ENCODE measurements around the gene ZNF503.
"Not testable (repeated sequence)": the region's sequence is repeated elsewhere in the genome, so short reads cannot be mapped to it uniquely, and the experiment has no call there.

ZNF503 gene

DNA sequence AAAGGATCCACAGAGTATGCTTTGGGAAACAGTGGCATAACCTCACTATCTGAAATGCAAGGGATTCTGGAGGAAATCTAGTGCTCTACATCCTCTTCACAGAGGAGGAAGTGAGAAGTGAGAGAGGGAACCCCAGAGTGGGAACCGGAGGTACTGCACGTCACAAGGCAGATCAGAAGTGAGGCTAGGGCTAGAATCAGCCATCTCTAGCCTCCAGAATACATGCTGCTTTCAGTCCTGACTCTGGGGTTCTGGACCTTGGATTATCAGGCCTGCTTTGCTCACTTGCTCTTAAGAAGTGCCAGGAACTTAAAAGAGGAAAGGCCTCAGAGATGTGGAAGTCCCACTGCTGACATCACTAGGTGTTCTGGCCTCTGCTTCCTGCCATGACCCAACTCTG is 25.7 kb downstream of the ZNF503 start:
- H3K27ac ChIP-seq, result no peak overlapping the region
- TF ChIP-seq, protein P1, sequence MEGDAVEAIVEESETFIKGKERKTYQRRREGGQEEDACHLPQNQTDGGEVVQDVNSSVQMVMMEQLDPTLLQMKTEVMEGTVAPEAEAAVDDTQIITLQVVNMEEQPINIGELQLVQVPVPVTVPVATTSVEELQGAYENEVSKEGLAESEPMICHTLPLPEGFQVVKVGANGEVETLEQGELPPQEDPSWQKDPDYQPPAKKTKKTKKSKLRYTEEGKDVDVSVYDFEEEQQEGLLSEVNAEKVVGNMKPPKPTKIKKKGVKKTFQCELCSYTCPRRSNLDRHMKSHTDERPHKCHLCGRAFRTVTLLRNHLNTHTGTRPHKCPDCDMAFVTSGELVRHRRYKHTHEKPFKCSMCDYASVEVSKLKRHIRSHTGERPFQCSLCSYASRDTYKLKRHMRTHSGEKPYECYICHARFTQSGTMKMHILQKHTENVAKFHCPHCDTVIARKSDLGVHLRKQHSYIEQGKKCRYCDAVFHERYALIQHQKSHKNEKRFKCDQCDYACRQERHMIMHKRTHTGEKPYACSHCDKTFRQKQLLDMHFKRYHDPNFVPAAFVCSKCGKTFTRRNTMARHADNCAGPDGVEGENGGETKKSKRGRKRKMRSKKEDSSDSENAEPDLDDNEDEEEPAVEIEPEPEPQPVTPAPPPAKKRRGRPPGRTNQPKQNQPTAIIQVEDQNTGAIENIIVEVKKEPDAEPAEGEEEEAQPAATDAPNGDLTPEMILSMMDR (IDR thresholded peaks at IDR 0.05), result no peak

DNA sequence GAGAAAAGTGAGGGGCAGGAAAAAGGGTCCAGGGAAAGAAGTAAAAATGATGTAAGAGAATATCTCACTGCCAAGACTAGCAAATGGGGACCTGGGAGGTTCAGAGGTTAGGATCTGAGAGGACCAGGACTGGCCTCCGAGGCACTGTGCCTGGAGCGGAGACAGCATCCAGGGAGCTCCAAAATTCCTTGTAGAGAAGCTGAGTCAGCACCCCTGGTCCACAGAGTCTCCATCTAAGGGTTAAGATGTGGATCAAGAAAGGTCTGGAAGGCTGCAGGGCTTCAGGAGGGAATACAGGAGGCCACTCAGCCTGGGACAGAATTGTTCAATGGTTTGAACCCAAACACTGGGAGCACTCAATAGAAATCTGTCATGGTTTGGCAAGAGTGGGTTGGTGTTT is 30.6 kb downstream of the ZNF503 start:
- H3K27ac ChIP-seq, result no peak overlapping the region

DNA sequence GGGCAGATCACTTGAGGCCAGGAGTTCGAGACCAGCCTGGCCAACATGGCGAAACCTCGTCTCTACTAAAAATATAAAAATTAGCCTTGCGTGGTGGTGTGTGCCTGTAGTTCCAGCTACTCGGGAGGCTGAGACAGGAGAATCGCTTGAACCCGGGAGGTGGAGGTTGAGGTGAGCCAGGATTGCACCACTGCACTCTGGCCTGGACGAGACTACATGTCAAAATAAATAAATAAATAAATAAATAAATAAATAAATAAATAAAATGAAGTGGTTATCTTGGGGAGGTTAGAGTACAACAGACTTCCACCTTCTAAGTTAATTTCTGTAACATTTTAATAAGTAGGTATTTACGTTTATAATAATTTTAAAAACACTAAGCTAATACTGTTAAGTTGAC is 31.7 kb downstream of the ZNF503 start:
- H3K27ac ChIP-seq, result not testable (repeated sequence)

More for the DNA sequence above, 30.6 kb downstream of the ZNF503 start:
- no peak for TF ChIP-seq ZFX (IDR thresholded peaks at IDR 0.05; ENCODE audit: borderline replicate concordance)
- TF ChIP-seq, protein P1 (IDR thresholded peaks at IDR 0.05), result no peak

DNA sequence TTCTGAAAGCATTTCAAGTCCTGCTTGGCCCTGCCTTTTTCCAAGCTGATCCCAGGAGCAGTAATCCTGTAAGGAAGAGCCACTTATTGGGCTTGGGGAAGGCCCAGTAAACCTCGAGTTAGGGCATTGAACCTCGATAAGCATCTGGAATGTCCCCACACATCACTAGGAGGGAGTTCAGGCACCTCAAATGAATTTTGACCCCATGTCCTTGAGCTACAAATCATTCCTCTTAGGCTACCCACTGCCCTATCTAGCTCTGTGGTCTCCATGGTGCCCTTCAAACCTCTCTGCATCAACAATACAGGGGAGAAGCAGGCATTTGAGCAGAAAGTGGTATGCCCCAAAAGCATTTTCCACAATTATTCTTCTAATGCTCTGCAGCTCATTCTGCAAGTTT is 33.7 kb downstream of the ZNF503 start:
- TF ChIP-seq, protein P1 (IDR thresholded peaks at IDR 0.05), result no peak
- no peak for TF ChIP-seq ZFX (IDR thresholded peaks at IDR 0.05; ENCODE audit: borderline replicate concordance)
- no peak overlapping the region for H3K27ac ChIP-seq

DNA sequence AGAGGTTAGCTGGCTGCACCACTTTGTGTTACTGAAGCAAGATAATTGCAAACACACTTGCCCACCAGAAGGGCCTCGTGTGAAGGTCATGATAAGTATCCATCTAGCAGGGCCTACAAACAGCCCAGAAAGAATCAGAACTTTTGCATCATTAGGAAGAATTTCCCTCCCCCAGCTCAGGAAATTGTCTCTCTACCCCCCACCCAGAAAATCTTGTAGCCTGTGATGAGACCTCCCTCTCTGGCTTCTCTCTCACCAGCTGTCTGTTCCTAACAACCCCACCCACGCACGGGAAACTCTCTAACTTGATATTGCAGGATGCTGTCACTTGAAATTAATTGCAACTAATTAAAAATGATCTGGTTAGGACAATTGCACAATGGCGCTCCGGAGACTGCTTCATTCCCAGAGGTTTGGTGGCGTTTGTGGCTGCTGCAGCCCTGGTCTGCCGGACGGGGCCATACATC is 34.5 kb downstream of the ZNF503 start:
- H3K27ac ChIP-seq, result no peak overlapping the region
- TF ChIP-seq, protein P1 (IDR thresholded peaks at IDR 0.05), result no peak
- no peak for TF ChIP-seq ZFX (IDR thresholded peaks at IDR 0.05; ENCODE audit: borderline replicate concordance)

DNA sequence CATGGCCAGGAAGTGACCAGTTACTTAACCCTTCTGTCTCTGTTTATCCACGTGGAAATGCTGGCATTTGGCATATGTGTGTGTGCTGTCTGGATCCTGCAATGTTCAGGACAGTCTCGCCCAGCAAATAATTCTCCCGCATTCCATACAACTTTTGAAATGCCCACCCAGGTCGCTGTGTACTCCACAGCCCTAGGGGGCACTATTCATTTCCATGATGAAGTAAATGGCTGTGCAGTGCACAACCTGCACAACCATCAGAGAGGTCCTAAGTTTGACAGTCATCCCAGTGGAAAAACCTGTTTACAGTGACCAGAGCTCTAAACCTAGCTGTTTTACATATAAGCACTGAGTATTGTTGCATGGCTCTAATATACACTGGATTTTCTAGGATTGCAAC is 38.1 kb downstream of the ZNF503 start:
- H3K27ac ChIP-seq, result no peak overlapping the region
- no peak for TF ChIP-seq ZFX (IDR thresholded peaks at IDR 0.05; ENCODE audit: borderline replicate concordance)
- TF ChIP-seq, protein P1 (IDR thresholded peaks at IDR 0.05), result no peak

DNA sequence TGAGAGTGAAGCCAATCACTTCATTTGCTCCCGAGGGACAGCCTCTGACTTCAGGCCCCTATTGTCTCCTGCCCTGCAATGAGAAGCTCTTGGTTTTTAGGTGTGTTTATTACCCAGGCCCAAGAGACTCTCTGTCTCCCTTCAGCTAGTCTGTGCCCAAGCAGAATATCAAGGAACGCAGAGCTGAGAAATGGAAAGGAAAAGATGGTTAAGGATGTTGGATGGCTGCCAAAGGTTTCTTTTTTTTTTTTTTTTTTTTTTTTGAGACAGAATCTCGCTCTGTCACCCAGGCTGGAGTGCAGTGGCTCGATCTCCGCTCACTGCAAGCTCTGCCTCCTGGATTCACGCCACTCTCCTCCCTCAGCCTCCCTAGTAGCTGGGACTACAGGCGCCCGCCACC is 41.7 kb downstream of the ZNF503 start:
- H3K27ac ChIP-seq, result not testable (repeated sequence)

DNA sequence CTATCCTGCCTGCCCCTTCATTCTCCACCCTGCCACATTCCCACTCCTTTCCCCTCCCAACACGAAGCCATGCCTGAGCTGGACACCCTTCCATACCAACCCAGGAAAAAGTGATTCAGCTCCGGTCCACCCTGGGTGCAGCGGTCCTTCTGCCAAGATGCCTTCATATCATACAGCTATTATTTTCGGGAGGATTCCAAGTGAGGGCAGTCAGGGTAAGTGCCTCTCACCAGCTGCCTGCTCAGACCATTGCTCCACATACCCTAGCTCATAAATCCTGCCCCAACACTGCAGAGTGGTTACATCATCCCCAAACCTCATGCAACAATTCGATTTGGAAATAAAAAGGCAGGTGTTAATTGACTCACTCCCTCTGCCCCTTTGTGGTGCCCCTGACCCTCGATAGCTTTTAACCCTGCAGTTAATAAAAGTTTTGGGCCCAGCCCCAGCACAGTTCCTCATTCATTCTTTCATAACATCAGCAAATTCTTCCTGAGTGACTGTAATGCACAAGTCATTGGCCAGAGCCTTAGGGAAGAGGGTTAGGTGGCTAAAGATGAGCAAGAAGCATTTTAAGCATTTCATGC is 42.6 kb downstream of the ZNF503 start:
- no peak for TF ChIP-seq ZFX (IDR thresholded peaks at IDR 0.05; ENCODE audit: borderline replicate concordance)
- TF ChIP-seq, protein P1 (IDR thresholded peaks at IDR 0.05), result no peak
- no peak overlapping the region for H3K27ac ChIP-seq

Measured in 22Rv1 (cell line).